SK-N-SH (cell line): ENCODE results near the gene YARS2.

Experiments
- CHD2 ChIP-seq: fragments of 150-350 bp; IDR thresholded peaks from 2 replicates; pipeline ENCODE4 v1.6.1; 2018; ENCODE audit warnings: low read length; ENCODE audit not compliant: partially characterized antibody
- CTCF ChIP-seq: fragments of 200-600 bp; sonication (generic); IDR thresholded peaks from 2 replicates; pipeline ENCODE4 v1.6.1; 2017; ENCODE audit warnings: antibody characterized with exemption, mild to moderate bottlenecking, moderate library complexity
- EP300 ChIP-seq, 2 experiments: IDR thresholded peaks; 2 replicates each; pipeline versions ENCODE4 v1.4.0 to v1.6.1; 2012; ENCODE audit warnings: borderline replicate concordance in 1 of 2, low read depth in 1 of 2, low read length in 1 of 2
- EZH2phosphoT487 ChIP-seq: fragments of 200-600 bp; sonication (generic); IDR thresholded peaks from 2 replicates; pipeline ENCODE4 v1.6.1; 2017; ENCODE audit warnings: low read depth, mixed run types, mild to moderate bottlenecking, antibody characterized with exemption, moderate library complexity, borderline replicate concordance
- FOXJ3 ChIP-seq: sonication (generic); formaldehyde crosslinking; IDR thresholded peaks from 2 replicates; pipeline ENCODE4 v1.5.1; 2020; ENCODE audit warnings: mild to moderate bottlenecking, missing genetic modification reagents
- FOXM1 ChIP-seq: IDR thresholded peaks from 2 replicates; pipeline ENCODE4 v1.4.0; 2012; ENCODE audit warnings: low read depth, mild to moderate bottlenecking
- GATA2 ChIP-seq: sonication (generic); formaldehyde crosslinking; IDR thresholded peaks from 2 replicates; pipeline ENCODE4 v1.5.0; 2020; ENCODE audit warnings: mild to moderate bottlenecking, missing genetic modification reagents
- JUND ChIP-seq: IDR thresholded peaks from 2 replicates; pipeline ENCODE4 v1.4.0; 2012
- MAX ChIP-seq: IDR thresholded peaks from 2 replicates; pipeline ENCODE4 v1.4.0; 2012; ENCODE audit warnings: low read depth
- NFIC ChIP-seq: IDR thresholded peaks from 2 replicates; pipeline ENCODE4 v1.4.0; 2012; ENCODE audit warnings: borderline replicate concordance
- USF1 ChIP-seq: IDR thresholded peaks from 2 replicates; pipeline ENCODE4 v1.4.0; 2012; ENCODE audit warnings: low read depth, borderline replicate concordance
- YY1 ChIP-seq: IDR thresholded peaks from 2 replicates; pipeline ENCODE4 v1.4.0; 2012; ENCODE audit warnings: low read depth, mild to moderate bottlenecking
- ZBTB33 ChIP-seq: IDR thresholded peaks from 2 replicates; pipeline ENCODE4 v1.4.0; 2012; ENCODE audit warnings: low read depth, borderline replicate concordance

GRCh38 chr12:32765906-32766305, 10.2 kb upstream of the YARS2 start:
- TF ChIP-seq CTCF (no peak), JUND (no peak), NFIC (no peak), EP300 (IDR thresholded peaks at IDR 0.05; ENCODE audit: borderline replicate concordance in 1 of 2, low read depth in 1 of 2, low read length in 1 of 2) (no peak), MAX (no peak), CHD2 (no peak), FOXM1 (no peak), YY1 (no peak), EZH2phosphoT487 (no peak), ZBTB33 (no peak), GATA2 (CRISPR knock-in tag) (no peak), FOXJ3 (CRISPR knock-in tag) (no peak), USF1 (no peak)
